H9 (cell line): ENCODE results near the gene TAAR8. TPM values are rescaled to one million over a fixed set of nuclear protein-coding genes. Genes with fewer than 3 reads are reported as not detected.

ENCODE experiments used
- DNase-seq: peaks from one replicate; pipeline ENCODE4 v3.0.0-alpha.2; 2017
- H2AFZ ChIP-seq: one replicate; pipeline ENCODE4 v1.6.1; 2013; ENCODE audit warnings: mild to moderate bottlenecking, low read length, control low read depth, moderate library complexity
- H2AK5ac ChIP-seq: 2 replicates; pipeline ENCODE4 v1.6.1; 2013; ENCODE audit warnings: low read length, control low read depth, mixed read lengths; ENCODE audit not compliant: insufficient read length
- H2BK120ac ChIP-seq: one replicate; pipeline ENCODE4 v1.6.1; 2013; ENCODE audit warnings: low read depth, mild to moderate bottlenecking, low read length, control low read depth, inconsistent platforms; ENCODE audit not compliant: poor library complexity, severe bottlenecking
- H2BK12ac ChIP-seq: 2 replicates; pipeline ENCODE4 v1.6.1; 2013; ENCODE audit warnings: low read length, control low read depth, mixed read lengths, low read depth; ENCODE audit not compliant: insufficient read length
- H2BK15ac ChIP-seq: 2 replicates; pipeline ENCODE4 v1.6.1; 2013; ENCODE audit warnings: low read depth, low read length, control low read depth
- H2BK20ac ChIP-seq: one replicate; pipeline ENCODE4 v1.6.1; 2013; ENCODE audit warnings: low read depth, mild to moderate bottlenecking, low read length, control low read depth, inconsistent platforms; ENCODE audit not compliant: poor library complexity, severe bottlenecking
- H2BK5ac ChIP-seq: 2 replicates; pipeline ENCODE4 v1.6.1; 2013; ENCODE audit warnings: low read length, control low read depth, mixed read lengths; ENCODE audit not compliant: insufficient read length
- H3K14ac ChIP-seq: 2 replicates; pipeline ENCODE4 v1.6.1; 2013; ENCODE audit warnings: low read length, control low read depth; ENCODE audit not compliant: insufficient read depth
- H3K18ac ChIP-seq: 2 replicates; pipeline ENCODE4 v1.6.1; 2013; ENCODE audit warnings: low read depth, mild to moderate bottlenecking, mixed read lengths, low read length, control low read depth; ENCODE audit not compliant: insufficient read length
- H3K23ac ChIP-seq: 2 replicates; pipeline ENCODE4 v1.6.1; 2013; ENCODE audit warnings: low read length, control low read depth, mixed read lengths, low read depth; ENCODE audit not compliant: insufficient read length
- H3K23me2 ChIP-seq: 2 replicates; pipeline ENCODE4 v1.6.1; 2013; ENCODE audit warnings: low read depth, mild to moderate bottlenecking, mixed read lengths, low read length, control low read depth; ENCODE audit not compliant: insufficient read length, poor library complexity, severe bottlenecking
- H3K27ac ChIP-seq: 2 replicates; pipeline ENCODE4 v1.5.1; 2013; ENCODE audit warnings: low read length, control low read depth, mixed read lengths, low read depth; ENCODE audit not compliant: insufficient read length
- H3K27me3 ChIP-seq: 2 replicates; pipeline ENCODE4 v1.6.1; 2013; ENCODE audit warnings: low read length, control low read depth, inconsistent platforms; ENCODE audit not compliant: insufficient read depth
- H3K4ac ChIP-seq: 2 replicates; pipeline ENCODE4 v1.6.1; 2013; ENCODE audit warnings: low read depth, mild to moderate bottlenecking, control low read depth, inconsistent platforms, low read length, moderate library complexity
- H3K4me1 ChIP-seq: 2 replicates; pipeline ENCODE4 v1.6.1; 2013; ENCODE audit warnings: low read length, control low read depth, inconsistent platforms; ENCODE audit not compliant: insufficient read depth
- H3K4me2 ChIP-seq: 2 replicates; pipeline ENCODE4 v1.6.1; 2013; ENCODE audit warnings: low read length, control low read depth, mixed read lengths; ENCODE audit not compliant: insufficient read length, insufficient read depth
- H3K56ac ChIP-seq: 2 replicates; pipeline ENCODE4 v1.6.1; 2013; ENCODE audit warnings: low read depth, mild to moderate bottlenecking, mixed read lengths, low read length, control low read depth; ENCODE audit not compliant: insufficient read length
- H3K79me1 ChIP-seq: 2 replicates; pipeline ENCODE4 v1.6.1; 2013; ENCODE audit warnings: low read depth, mild to moderate bottlenecking, moderate library complexity, low read length, control low read depth, inconsistent platforms; ENCODE audit not compliant: insufficient read depth, poor library complexity, severe bottlenecking
- H3K79me2 ChIP-seq: 2 replicates; pipeline ENCODE4 v1.6.1; 2013; ENCODE audit warnings: low read length, control low read depth, inconsistent platforms; ENCODE audit not compliant: insufficient read depth
- H3K9ac ChIP-seq: 2 replicates; pipeline ENCODE4 v1.6.1; 2013; ENCODE audit warnings: low read length, control low read depth, mixed read lengths; ENCODE audit not compliant: insufficient read length; ENCODE audit errors: extremely low read depth
- H3K9me3 ChIP-seq: one replicate; pipeline ENCODE4 v1.6.1; 2013; ENCODE audit warnings: low read depth, low read length, inconsistent platforms; ENCODE audit not compliant: control insufficient read depth
- H3T11ph ChIP-seq: one replicate; pipeline ENCODE4 v1.6.1; 2013; ENCODE audit warnings: mild to moderate bottlenecking, low read length, control low read depth, inconsistent platforms
- H4K20me1 ChIP-seq: one replicate; pipeline ENCODE4 v1.6.1; 2013; ENCODE audit not compliant: control insufficient read depth, insufficient read length, insufficient read depth
- H4K5ac ChIP-seq: 2 replicates; pipeline ENCODE4 v1.6.1; 2013; ENCODE audit warnings: low read depth, mild to moderate bottlenecking, mixed read lengths, low read length, control low read depth; ENCODE audit not compliant: insufficient read length
- H4K8ac ChIP-seq: replicated peaks from 2 replicates; pipeline ENCODE4 v1.6.1; 2013; ENCODE audit warnings: low read length, control low read depth, mixed read lengths, low read depth; ENCODE audit not compliant: insufficient read length
- H4K91ac ChIP-seq: 2 replicates; pipeline ENCODE4 v1.6.1; 2013; ENCODE audit warnings: low read depth, mild to moderate bottlenecking, moderate library complexity, mixed read lengths, low read length, control low read depth; ENCODE audit not compliant: insufficient read length
- H3K27ac Mint-ChIP-seq, 3 experiments: 2 replicates in 2 of 3; 3 replicates in 1 of 3; pipeline ENCODE4 v1.8.0; 2020 to 2021; ENCODE audit warnings: mixed read lengths in 3 of 3, mild to moderate bottlenecking in 1 of 3, moderate library complexity in 1 of 3
- H3K27me3 Mint-ChIP-seq: 2 replicates; pipeline ENCODE4 v1.8.0; 2021; ENCODE audit warnings: low read depth, mild to moderate bottlenecking, moderate library complexity, mixed read lengths
- H3K36me3 Mint-ChIP-seq, 3 experiments: 2 replicates in 2 of 3; 3 replicates in 1 of 3; pipeline ENCODE4 v1.8.0; 2020 to 2021; ENCODE audit warnings: low read depth in 3 of 3, mixed read lengths in 3 of 3; ENCODE audit not compliant: insufficient read depth in 1 of 3
- H3K4me1 Mint-ChIP-seq, 2 experiments: 2 replicates each; pipeline ENCODE4 v1.8.0; 2020; ENCODE audit warnings: mixed read lengths in 2 of 2
- H3K4me3 Mint-ChIP-seq, 2 experiments: 2 replicates in 1 of 2; 3 replicates in 1 of 2; pipeline ENCODE4 v1.8.0; 2020 to 2021; ENCODE audit warnings: mild to moderate bottlenecking in 2 of 2, mixed read lengths in 2 of 2, moderate library complexity in 1 of 2
- H3K9me3 Mint-ChIP-seq, 2 experiments: 2 replicates in 1 of 2; 3 replicates in 1 of 2; pipeline ENCODE4 v1.8.0; 2020; ENCODE audit warnings: mild to moderate bottlenecking in 2 of 2, mixed read lengths in 2 of 2, moderate library complexity in 1 of 2
- WGBS: extraction: QIAGEN DNeasy Blood & Tissue Kit; methylation state at CpG from one replicate; pipeline ENCODE4 v1.1.7; 2013; ENCODE audit warnings: missing lambda C conversion rate, low lambda C conversion rate, mixed read lengths; ENCODE audit not compliant: insufficient read length; ENCODE audit errors: extremely low coverage; 5-methylcytosine and 5-hydroxymethylcytosine counted together
- total RNA-seq: library from RNA; stranded (reverse); gene quantifications from 2 replicates; pipeline ENCODE4 v1.2.1, GENCODE V29; 2021
- TF ChIP-seq, protein P1 (sequence below): fragments of 200-600 bp; sonication (generic); conservative IDR thresholded peaks from 3 replicates; pipeline ENCODE4 v1.8.0; 2021; ENCODE audit warnings: antibody characterized with exemption, mild to moderate bottlenecking

The TAAR8 gene
- total RNA-seq, 1 experiment from 2014 or later, result not detected

DNA sequence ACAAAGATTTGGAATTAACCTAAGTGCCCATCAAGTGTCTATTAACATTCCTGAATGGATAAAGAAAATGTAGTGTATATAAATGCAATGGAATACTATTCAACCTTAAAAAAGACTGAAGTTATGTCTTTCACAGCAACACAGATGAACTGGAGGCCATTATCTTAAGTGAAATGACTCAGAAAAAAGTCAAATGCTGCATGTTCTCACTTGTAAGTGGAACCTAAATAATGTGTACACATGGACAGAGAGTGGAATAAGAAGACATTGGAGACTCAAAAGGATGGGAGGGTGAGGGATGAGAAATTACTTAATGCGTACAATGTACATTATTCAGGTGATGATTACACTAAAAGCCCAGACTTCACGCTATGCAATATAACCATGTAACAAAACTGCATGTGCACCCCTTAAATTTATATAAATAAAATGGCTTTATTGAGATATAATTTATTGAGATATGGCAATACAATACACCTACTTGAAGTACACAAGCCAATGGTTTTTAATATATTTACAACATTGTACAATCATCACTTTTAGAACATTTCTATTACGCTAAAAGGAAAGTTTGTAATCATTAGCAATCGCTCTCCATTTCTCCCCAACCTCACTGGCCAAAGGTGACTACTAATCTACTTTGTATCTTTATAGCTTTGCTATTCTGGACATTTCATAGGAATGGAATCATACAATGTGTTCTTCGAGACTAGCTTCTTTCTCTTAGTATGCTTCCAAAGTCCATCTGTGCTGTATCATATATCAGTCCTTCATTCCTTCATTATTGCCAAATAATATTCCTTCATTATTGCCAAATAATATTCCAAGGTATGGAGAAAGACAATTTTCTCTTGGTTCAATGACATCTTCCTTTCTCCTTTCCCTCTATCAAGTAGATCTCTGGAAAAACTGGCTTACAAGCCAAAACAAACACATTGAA lies 45.3 kb upstream of the TAAR8 start:
- no peak overlapping the region for H3K9ac ChIP-seq
- no peak overlapping the region for H3K4me2 ChIP-seq

More for the DNA sequence above, 45.3 kb upstream of the TAAR8 start:
- peaks cover 5% of the 10 kb centered on the region for H3K79me1 ChIP-seq
- H2BK5ac ChIP-seq, result no peak overlapping the region
- no peaks in the 10 kb centered on the region for H3K27me3 ChIP-seq
- no peak for DNase-seq
- no peak overlapping the region for H3K23ac ChIP-seq
- H3T11ph ChIP-seq, result no peak overlapping the region
- H4K8ac ChIP-seq, result no peak overlapping the region
- H3K4ac ChIP-seq, result no peak overlapping the region
- H4K91ac ChIP-seq, result no peak overlapping the region
- H3K27ac Mint-ChIP-seq, result no peak overlapping the region
- no peak overlapping the region for H3K18ac ChIP-seq
- H3K14ac ChIP-seq, result no peak overlapping the region
- no peaks in the 10 kb centered on the region for H3K23me2 ChIP-seq
- H2BK15ac ChIP-seq, result no peak overlapping the region
- WGBS, result no CpG with 5 or more reads among the region's 5 CpGs
- no peak overlapping the region for H2AK5ac ChIP-seq
- no peaks in the 10 kb centered on the region for H4K20me1 ChIP-seq
- H3K27ac ChIP-seq, result no peak overlapping the region
- no peak overlapping the region for H2BK12ac ChIP-seq
- no peak overlapping the region for H3K4me3 Mint-ChIP-seq
- no peak overlapping the region for H2BK20ac ChIP-seq
- no peak overlapping the region for H4K5ac ChIP-seq
- H3K56ac ChIP-seq, result no peak overlapping the region
- H3K4me1 ChIP-seq, result no peaks in the 10 kb centered on the region; the same call in 1 of the 2 replicates
- no peaks in the 10 kb centered on the region for H3K9me3 Mint-ChIP-seq
- H3K27me3 Mint-ChIP-seq, result no peaks in the 10 kb centered on the region
- H3K9me3 ChIP-seq, result no peaks in the 10 kb centered on the region
- H3K4me1 Mint-ChIP-seq, result peaks cover 11 to 19% of the 10 kb centered on the region in 2 experiments
- H2BK120ac ChIP-seq, result no peak overlapping the region
- no peak overlapping the region for H2AFZ ChIP-seq
- TF ChIP-seq, protein P1, sequence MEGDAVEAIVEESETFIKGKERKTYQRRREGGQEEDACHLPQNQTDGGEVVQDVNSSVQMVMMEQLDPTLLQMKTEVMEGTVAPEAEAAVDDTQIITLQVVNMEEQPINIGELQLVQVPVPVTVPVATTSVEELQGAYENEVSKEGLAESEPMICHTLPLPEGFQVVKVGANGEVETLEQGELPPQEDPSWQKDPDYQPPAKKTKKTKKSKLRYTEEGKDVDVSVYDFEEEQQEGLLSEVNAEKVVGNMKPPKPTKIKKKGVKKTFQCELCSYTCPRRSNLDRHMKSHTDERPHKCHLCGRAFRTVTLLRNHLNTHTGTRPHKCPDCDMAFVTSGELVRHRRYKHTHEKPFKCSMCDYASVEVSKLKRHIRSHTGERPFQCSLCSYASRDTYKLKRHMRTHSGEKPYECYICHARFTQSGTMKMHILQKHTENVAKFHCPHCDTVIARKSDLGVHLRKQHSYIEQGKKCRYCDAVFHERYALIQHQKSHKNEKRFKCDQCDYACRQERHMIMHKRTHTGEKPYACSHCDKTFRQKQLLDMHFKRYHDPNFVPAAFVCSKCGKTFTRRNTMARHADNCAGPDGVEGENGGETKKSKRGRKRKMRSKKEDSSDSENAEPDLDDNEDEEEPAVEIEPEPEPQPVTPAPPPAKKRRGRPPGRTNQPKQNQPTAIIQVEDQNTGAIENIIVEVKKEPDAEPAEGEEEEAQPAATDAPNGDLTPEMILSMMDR, result no peak
- H3K79me2 ChIP-seq, result peaks cover 4% of the 10 kb centered on the region; the same call in 1 of the 2 replicates
- H3K36me3 Mint-ChIP-seq, result peaks cover 0 to 13% (median 11%) of the 10 kb centered on the region in 3 experiments; a peak in 5 of 7 replicates
